Right cardiac atrium (tissue), 5 donors: ENCODE results near the gene EDARADD. TPM values are rescaled to one million over a fixed set of nuclear protein-coding genes. Genes with fewer than 3 reads are reported as not detected.
"Not testable (repeated sequence)": the region's sequence is repeated elsewhere in the genome, so short reads cannot be mapped to it uniquely, and the experiment has no call there.

ENCODE experiments used
- ATAC-seq, 2 donors: fragments of 200-7000 bp; cut with Tn5 transposase; one replicate each; pipeline versions ENCODE4 v1.8.0 to v1.9.1; 2020; ENCODE audit warnings: moderate library complexity in 2 of 2, mild to moderate bottlenecking in 1 of 2
- DNase-seq, 3 donors: peaks; one replicate each; pipeline ENCODE4 v3.0.0-alpha.2; 2020
- H3K27ac ChIP-seq: one replicate; pipeline ENCODE4 v1.5.1; 2013; ENCODE audit warnings: mild to moderate bottlenecking, low read length, control low read depth, moderate library complexity
- H3K27me3 ChIP-seq: one replicate; pipeline ENCODE4 v1.6.1; 2013; ENCODE audit not compliant: control insufficient read depth, insufficient read depth
- H3K4me1 ChIP-seq: one replicate; pipeline ENCODE4 v1.6.1; 2013; ENCODE audit warnings: low read length; ENCODE audit not compliant: control insufficient read depth, insufficient read depth
- H3K4me3 ChIP-seq: one replicate; pipeline ENCODE4 v1.5.1; 2013; ENCODE audit warnings: low read length, control low read depth
- H3K9me3 ChIP-seq: one replicate; pipeline ENCODE4 v1.6.1; 2013; ENCODE audit warnings: low read length; ENCODE audit not compliant: control insufficient read depth
- WGBS: extraction: QIAGEN DNeasy Blood & Tissue Kit; methylation state at CpG from one replicate; pipeline ENCODE4 v1.1.7; 2013; 5-methylcytosine and 5-hydroxymethylcytosine counted together
- intact Hi-C, 4 donors: fragments of 100-400 bp; cut with DNase I; formaldehyde crosslinking; loops; one replicate each; pipeline versions ENCODE4 v1.11.0 to v1.14.0; 2022 to 2023
- polyA plus RNA-seq: library from polyadenylated mRNA; stranded (reverse); fragments of 200-250 nt; gene quantifications from one replicate; pipeline ENCODE4 v1.2.3, GENCODE V29; 2013
- total RNA-seq, 4 donors: library from RNA; stranded (reverse); fragmentation: NEBNext Ultra II Directional; extraction: Animal tissue kit (Norgen Biotek cat#: 25700); gene quantifications; one replicate each; pipeline ENCODE4 v1.2.1, GENCODE V29; 2021
- donor health status: healthy with polysubstance abuse.
- donor health status: DM: no; HTN: yes; CAD: no.
- donor health status: DM: no; HTN: no; CAD: no.
- donor health status: DM: no; HTN: yes; CAD: no; lungs with severe emphysema.
- donor health status: DM: yes; HTN: yes; CAD: no.

EDARADD gene
- total and polyA plus RNA-seq, 5 donors, result 0.11 to 0.40 (median 0.25) TPM

GRCh38 chr1:236469466-236469865 is 75.4 kb downstream of the EDARADD start:
- Histone ChIP-seq H3K4me3 (no peak overlapping the region), H3K9me3 (no peaks in the 10 kb centered on the region), H3K4me1 (peaks cover 3% of the 10 kb centered on the region), H3K27ac (no peak overlapping the region), H3K27me3 (no peaks in the 10 kb centered on the region)
- ATAC-seq, result no peak
- 96% methylated on average over 6 of the region's 6 CpGs for WGBS
- DNase-seq, result no peak
- intact Hi-C loops, result no loop called here

GRCh38 chr1:236471096-236471495 is 77.0 kb downstream of the EDARADD start:
- no peak overlapping the region for H3K4me3 ChIP-seq
- ATAC-seq, result no peak
- H3K4me1 ChIP-seq, result peaks cover 3% of the 10 kb centered on the region
- no peaks in the 10 kb centered on the region for H3K27me3 ChIP-seq
- intact Hi-C loops, result no loop called here
- H3K9me3 ChIP-seq, result no peaks in the 10 kb centered on the region
- DNase-seq, result no peak
- H3K27ac ChIP-seq, result no peak overlapping the region
- 84% methylated on average over 6 of the region's 6 CpGs for WGBS

GRCh38 chr1:236471653-236472052 is 77.6 kb downstream of the EDARADD start:
- H3K27me3 ChIP-seq, result no peaks in the 10 kb centered on the region
- intact Hi-C loops, result no loop called here
- no peaks in the 10 kb centered on the region for H3K9me3 ChIP-seq
- no peak for ATAC-seq
- no peak overlapping the region for H3K4me3 ChIP-seq
- H3K4me1 ChIP-seq, result peaks cover 3% of the 10 kb centered on the region
- H3K27ac ChIP-seq, result no peak overlapping the region
- no peak for DNase-seq
- 24% methylated on average over 6 of the region's 6 CpGs for WGBS

GRCh38 chr1:236472850-236473788 is 79.0 kb downstream of the EDARADD start:
- intact Hi-C loops, result no loop called here

GRCh38 chr1:236476019-236476418 is 81.9 kb downstream of the EDARADD start:
- ATAC-seq (no peak), DNase-seq (no peak)
- Histone ChIP-seq H3K4me1 (peaks cover 3% of the 10 kb centered on the region), H3K4me3 (no peak overlapping the region), H3K9me3 (no peaks in the 10 kb centered on the region), H3K27ac (no peak overlapping the region), H3K27me3 (no peaks in the 10 kb centered on the region)
- 94% methylated on average over 5 of the region's 5 CpGs for WGBS
- intact Hi-C loops, result no loop called here

More at GRCh38 chr1:236472850-236473788, 79.0 kb downstream of the EDARADD start:
- Histone ChIP-seq H3K4me3 (no peak overlapping the region), H3K9me3 (no peaks in the 10 kb centered on the region), H3K27ac (no peak overlapping the region), H3K27me3 (no peaks in the 10 kb centered on the region), H3K4me1 (peaks cover 3% of the 10 kb centered on the region)
- DNase-seq (no peak), ATAC-seq (no peak)
- WGBS, result 72% methylated on average over 17 of the region's 17 CpGs

GRCh38 chr1:236480758-236481436 is 86.8 kb downstream of the EDARADD start:
- WGBS, result 84% methylated on average over 5 of the region's 5 CpGs
- Histone ChIP-seq H3K4me3 (no peak overlapping the region), H3K4me1 (no peaks in the 10 kb centered on the region), H3K27ac (no peak overlapping the region), H3K27me3 (no peaks in the 10 kb centered on the region), H3K9me3 (no peaks in the 10 kb centered on the region)
- intact Hi-C loops, result no loop called here
- ATAC-seq (no peak), DNase-seq (no peak)

GRCh38 chr1:236484310-236484971 is 90.4 kb downstream of the EDARADD start:
- Histone ChIP-seq H3K9me3 (no peaks in the 10 kb centered on the region), H3K27ac (no peak overlapping the region), H3K27me3 (no peaks in the 10 kb centered on the region), H3K4me3 (no peak overlapping the region), H3K4me1 (no peaks in the 10 kb centered on the region)
- no peak for ATAC-seq
- intact Hi-C loops, result no loop called here
- WGBS, result 87% methylated on average over 14 of the region's 14 CpGs
- no peak for DNase-seq

- Histone ChIP-seq H3K4me3 (no peak overlapping the region), H3K27ac (no peak overlapping the region), H3K9me3 (no peaks in the 10 kb centered on the region), H3K27me3 (no peaks in the 10 kb centered on the region), H3K4me1 (no peaks in the 10 kb centered on the region)
- intact Hi-C loops, result loop anchor here in 1 of 4 donors (5.0 kb wide), 1 partner anchor 379 kb away; no protein-coding TSS in a partner anchor
- ATAC-seq (no peak), DNase-seq (no peak)
- WGBS, result 63% methylated on average over 4 of the region's 4 CpGs
Measured at GRCh38 chr1:236486356-236487002, 92.4 kb downstream of the EDARADD start.

- H3K4me1 ChIP-seq, H3K9me3 ChIP-seq, H3K4me3 ChIP-seq, H3K27me3 ChIP-seq, DNase-seq, ATAC-seq, H3K27ac ChIP-seq: not testable (repeated sequence)
- intact Hi-C loops, result loop anchor here in 1 of 4 donors (5.0 kb wide), 1 partner anchor 382 kb away; no protein-coding TSS in a partner anchor
- 92% methylated on average over 3 of the region's 3 CpGs for WGBS
Measured at GRCh38 chr1:236489161-236489560, 95.1 kb downstream of the EDARADD start.

- intact Hi-C loops, result loop anchor here (2.0 to 5.0 kb wide), 3 partner anchors 378 to 383 kb away; no protein-coding TSS in a partner anchor
- ATAC-seq (peak; percentile 56 to 71), DNase-seq (peak in 1 of 3 donors; percentile 43)
- Histone ChIP-seq H3K9me3 (no peaks in the 10 kb centered on the region), H3K4me3 (no peak overlapping the region), H3K4me1 (no peaks in the 10 kb centered on the region), H3K27me3 (no peaks in the 10 kb centered on the region), H3K27ac (no peak overlapping the region)
- WGBS, result 28% methylated on average over 11 of the region's 11 CpGs
Measured at GRCh38 chr1:236489710-236490377, 95.8 kb downstream of the EDARADD start.
